HepG2 (cell line): Measurements from ENCODE around the gene AZI2. TPM values are rescaled to one million over a fixed set of nuclear protein-coding genes. Genes with fewer than 3 reads are reported as not detected.

Source experiments
- ATAC-seq: fragments of 200-7000 bp; cut with Tn5 transposase; 3 replicates; pipeline ENCODE4 v1.9.1; 2020; ENCODE audit warnings: mild to moderate bottlenecking, moderate library complexity
- BruUV-seq: library from RNA; stranded (reverse); fragments of 400-500 nt; replicated peaks from 2 replicates; lab custom pipeline; 2021; lab: Mats Ljungman, UMichigan
- CTCF ChIA-PET: fragments of 300-600 bp; formaldehyde crosslinking; extraction: SDS; loops from one replicate; lab custom pipeline; 2021; ENCODE audit warnings: low total read pairs, inconsistent platforms, low intra/inter-chr PET ratio; lab: Yijun Ruan, JAX
- POLR2A ChIA-PET: fragments of 350-600 bp; sonication (Branson Sonifier 250); formaldehyde crosslinking; loops from one replicate; lab custom pipeline; 2020; ENCODE audit warnings: antibody characterized with exemption, inconsistent platforms; lab: Yijun Ruan, JAX
- DNase-seq: peaks from one replicate; pipeline ENCODE4 v3.0.0-alpha.2; 2015; ENCODE audit warnings: low spot score
- FAIRE-seq: peaks from 3 replicates; lab custom pipeline; 2011; peaks lifted over from hg19 to GRCh38; lab: Jason Lieb, UNC
- H2AFZ ChIP-seq: one replicate; pipeline ENCODE4 v1.6.1; 2011; ENCODE audit warnings: low read length, inconsistent platforms
- H3K27ac ChIP-seq: fragments of 300-600 bp; 3 replicates; pipeline ENCODE4 v1.8.0; 2011; ENCODE audit warnings: mixed run types, mild to moderate bottlenecking, mixed read lengths, low read length, inconsistent platforms; ENCODE audit not compliant: insufficient read depth; ENCODE audit errors: extremely low read length
- H3K27me3 ChIP-seq, 2 experiments: fragments of 200-600 bp in 1 of 2; 2 replicates in 1 of 2; 3 replicates in 1 of 2; pipeline versions ENCODE4 v1.6.0 to v1.8.0; 2011; ENCODE audit warnings: low read length in 2 of 2, mild to moderate bottlenecking in 2 of 2, moderate library complexity in 2 of 2, inconsistent platforms in 1 of 2; ENCODE audit not compliant: insufficient read depth in 2 of 2, control insufficient read depth in 1 of 2
- H3K36me3 ChIP-seq, 2 experiments: fragments of 200-600 bp in 1 of 2; replicated peaks in 1 of 2; 2 replicates in 1 of 2; 3 replicates in 1 of 2; pipeline versions ENCODE4 v1.5.1 to v1.8.0; 2011; ENCODE audit warnings: low read length in 2 of 2, inconsistent platforms in 1 of 2; ENCODE audit not compliant: insufficient read depth in 2 of 2, control insufficient read depth in 1 of 2
- H3K4me1 ChIP-seq: 2 replicates; pipeline ENCODE4 v1.5.1; 2012; ENCODE audit warnings: low read length, inconsistent platforms; ENCODE audit not compliant: insufficient read depth
- H3K4me2 ChIP-seq: 2 replicates; pipeline ENCODE4 v1.6.0; 2011; ENCODE audit warnings: low read depth, low read length, inconsistent platforms
- H3K4me3 ChIP-seq, 3 experiments: fragments of 200-600 bp in 1 of 3; sonication (generic), shearing (Covaris generic) in 1 of 3; replicated peaks in 1 of 3; 2 replicates each; pipeline ENCODE4 v1.5.1; 2011 to 2016; ENCODE audit warnings: low read length in 3 of 3, inconsistent platforms in 2 of 3, low read depth in 2 of 3, mild to moderate bottlenecking in 2 of 3, control low read depth in 1 of 3, mixed read lengths in 1 of 3; ENCODE audit not compliant: insufficient read depth in 1 of 3
- H3K79me2 ChIP-seq: one replicate; pipeline ENCODE4 v1.6.1; 2011; ENCODE audit warnings: low read length, inconsistent platforms; ENCODE audit not compliant: insufficient read depth
- H3K9ac ChIP-seq: 2 replicates; pipeline ENCODE4 v1.6.0; 2011; ENCODE audit warnings: mild to moderate bottlenecking, low read depth, low read length, inconsistent platforms; ENCODE audit not compliant: insufficient read depth
- H3K9me3 ChIP-seq: 2 replicates; pipeline ENCODE4 v1.5.1; 2012; ENCODE audit warnings: mild to moderate bottlenecking, low read length
- H4K20me1 ChIP-seq: 2 replicates; pipeline ENCODE4 v1.6.0; 2011; ENCODE audit warnings: inconsistent platforms, mild to moderate bottlenecking, low read length, moderate library complexity; ENCODE audit not compliant: insufficient read depth
- ATF7 ChIP-seq, 2 experiments: fragments of 450-650 bp in 1 of 2; sonication (generic) in 1 of 2; formaldehyde crosslinking in 1 of 2; IDR thresholded peaks; 2 replicates each; pipeline versions ENCODE4 v1.4.0 to v1.6.1; 2016 to 2020; ENCODE audit warnings: antibody characterized with exemption in 1 of 2, mild to moderate bottlenecking in 1 of 2, missing genetic modification reagents in 1 of 2
- BCL6 ChIP-seq: IDR thresholded peaks from 2 replicates; pipeline ENCODE4 v1.6.1; 2016; ENCODE audit warnings: missing genetic modification reagents, missing compliant biosample characterization
- CEBPB ChIP-seq: IDR thresholded peaks from 2 replicates; pipeline ENCODE4 v1.6.1; 2011; ENCODE audit warnings: low read depth, low read length, improper control_type of control experiment, borderline replicate concordance
- EEA1 ChIP-seq: sonication (generic); formaldehyde crosslinking; IDR thresholded peaks from 2 replicates; pipeline ENCODE4 v1.5.1; 2020; ENCODE audit warnings: mild to moderate bottlenecking, missing genetic modification reagents, borderline replicate concordance
- MIER3 ChIP-seq: IDR thresholded peaks from 2 replicates; pipeline ENCODE4 v1.6.1; 2016; ENCODE audit warnings: missing compliant biosample characterization, borderline replicate concordance
- PHF21A ChIP-seq: sonication (generic); formaldehyde crosslinking; IDR thresholded peaks from 2 replicates; pipeline ENCODE4 v1.5.0; 2020; ENCODE audit warnings: mild to moderate bottlenecking, missing genetic modification reagents
- SMARCC2 ChIP-seq: fragments of 450-650 bp; IDR thresholded peaks from 2 replicates; pipeline ENCODE4 v1.6.1; 2017; ENCODE audit warnings: antibody characterized with exemption, mild to moderate bottlenecking
- SPEN ChIP-seq: sonication (generic); formaldehyde crosslinking; IDR thresholded peaks from 2 replicates; pipeline ENCODE4 v1.5.1; 2020; ENCODE audit warnings: low read depth, mild to moderate bottlenecking, missing genetic modification reagents
- SRSF4 ChIP-seq: fragments of 200-400 bp; formaldehyde crosslinking; IDR thresholded peaks from one replicate; pipeline ENCODE4 v1.6.1; 2018; ENCODE audit warnings: mild to moderate bottlenecking, low read depth, low read length, moderate library complexity; ENCODE audit not compliant: poor library complexity, severe bottlenecking
- ZEB1 ChIP-seq: IDR thresholded peaks from 2 replicates; pipeline ENCODE4 v1.6.1; 2012; ENCODE audit warnings: mild to moderate bottlenecking, low read depth, inconsistent platforms; ENCODE audit not compliant: insufficient replicate concordance
- ZNF263 ChIP-seq: sonication (generic); formaldehyde crosslinking; IDR thresholded peaks from 2 replicates; pipeline ENCODE4 v1.4.0; 2020; ENCODE audit warnings: missing genetic modification reagents
- ZNF274 ChIP-seq: sonication (generic); formaldehyde crosslinking; IDR thresholded peaks from 2 replicates; pipeline ENCODE4 v1.5.1; 2020; ENCODE audit warnings: mild to moderate bottlenecking, missing genetic modification reagents
- ZNF3 ChIP-seq: IDR thresholded peaks from 2 replicates; pipeline ENCODE4 v1.7.0; 2017; ENCODE audit warnings: inconsistent platforms
- ZNF33A ChIP-seq: sonication (generic); formaldehyde crosslinking; IDR thresholded peaks from 2 replicates; pipeline ENCODE4 v1.5.1; 2020; ENCODE audit warnings: missing genetic modification reagents, mild to moderate bottlenecking, moderate library complexity, borderline replicate concordance
- ZNF350 ChIP-seq: sonication (generic); formaldehyde crosslinking; IDR thresholded peaks from 2 replicates; pipeline ENCODE4 v1.4.0; 2020; ENCODE audit warnings: mild to moderate bottlenecking, low read depth, missing genetic modification reagents, borderline replicate concordance
- ZNF446 ChIP-seq: sonication (generic); formaldehyde crosslinking; IDR thresholded peaks from 2 replicates; pipeline ENCODE4 v1.5.0; 2020; ENCODE audit warnings: mild to moderate bottlenecking, missing genetic modification reagents
- WGBS: methylation state at CpG from one replicate; pipeline ENCODE4 v1.1.6; 2017; ENCODE audit warnings: low lambda C conversion rate; 5-methylcytosine and 5-hydroxymethylcytosine counted together
- in situ Hi-C: cut with HindIII; loops from 2 replicates; pipeline ENCODE4 v1.10.0; 2017; ENCODE audit warnings: low pct_unique_long_range_greater_than_20kb; ENCODE audit not compliant: extremely low pct_ligation_motif_present
- intact Hi-C: fragments of 100-400 bp; cut with micrococcal nuclease; formaldehyde crosslinking; loops from one replicate; pipeline ENCODE4 v1.10.0; 2022; ENCODE audit not compliant: unreplicated experiment
- polyA plus RNA-seq, 8 experiments: library from polyadenylated mRNA; depleted of rRNA in 3 of 8; stranded (reverse) in 7 of 8; unstranded in 1 of 8; fragments of >200 nt; fragmentation: Illumina TruSeq in 4 of 8; extraction: Trizol in 4 of 8; gene quantifications; 2 replicates each; pipeline versions ENCODE4 v1.2.1 to v1.2.3, GENCODE V29; 2011 to 2016; ENCODE audit warnings: low read depth in 4 of 8, missing spikeins in 1 of 8, mixed read lengths in 1 of 8; ENCODE audit not compliant: insufficient read depth in 1 of 8
- total RNA-seq, 5 experiments: library from RNA; depleted of rRNA; stranded (reverse); fragments of >200 nt; fragmentation: Illumina TruSeq; extraction: Trizol; gene quantifications; 2 replicates each; pipeline ENCODE4 v1.2.3, GENCODE V29; 2016; ENCODE audit warnings: low read depth in 1 of 5
- TF ChIP-seq, protein P1 (sequence below), 2 experiments: fragments of 450-650 bp in 1 of 2; sonication (generic) in 1 of 2; formaldehyde crosslinking; IDR thresholded peaks; 2 replicates each; pipeline versions ENCODE4 v1.5.0 to v1.8.0; 2020 to 2022; ENCODE audit warnings: mild to moderate bottlenecking in 1 of 2, missing genetic modification reagents in 1 of 2
- TF ChIP-seq, protein P2 (sequence below): sonication (generic); formaldehyde crosslinking; IDR thresholded peaks from 2 replicates; pipeline ENCODE4 v1.8.1; 2023; ENCODE audit warnings: mild to moderate bottlenecking, missing genetic modification reagents

Gene AZI2
- total and polyA plus RNA-seq, 2 of the 13 experiments (the other 11 are each of a cell fraction or from before 2014, with no cell fraction given) = 43.7 to 49.8 TPM

DNA sequence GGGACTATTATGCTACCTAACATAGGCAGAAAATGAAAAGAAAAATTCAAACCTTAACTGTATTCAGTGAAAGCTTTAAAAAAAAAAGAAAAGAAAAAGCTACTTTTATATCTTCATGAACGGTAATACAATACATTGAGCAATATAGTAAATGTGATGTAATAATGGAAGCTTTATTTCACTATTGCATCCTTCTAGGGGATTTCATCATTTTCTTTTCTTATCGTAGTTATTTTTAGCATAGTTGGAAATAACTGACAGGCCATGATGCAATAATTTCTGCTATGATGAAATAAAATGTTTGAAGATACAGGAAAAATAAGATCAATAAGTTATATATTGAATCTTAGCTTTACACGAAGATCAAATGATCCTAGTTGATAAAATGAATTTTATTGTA is 40.4 kb downstream of the AZI2 start:
- no peaks in the 10 kb centered on the region for H3K4me1 ChIP-seq
- no peaks in the 10 kb centered on the region for H4K20me1 ChIP-seq
- H3K36me3 ChIP-seq = no peaks in the 10 kb centered on the region; a peak in 1 of 5 replicates
- no peak overlapping the region for H3K27ac ChIP-seq
- no peaks in the 10 kb centered on the region for H3K9me3 ChIP-seq
- POLR2A ChIA-PET = no interaction called here
- 97% methylated on average over 3 of the region's 3 CpGs for WGBS
- DNase-seq (no peak), ATAC-seq (no peak), FAIRE-seq (no peak)
- TF ChIP-seq ATF7 (IDR thresholded peaks at IDR 0.05) (peak; percentile 69), ATF7 (CRISPR knock-in tag; IDR thresholded peaks at IDR 0.05) (no peak), SPEN (no peak), CEBPB (peak; percentile 83; the same call in 1 of the 2 replicates)
- TF ChIP-seq, protein P1, sequence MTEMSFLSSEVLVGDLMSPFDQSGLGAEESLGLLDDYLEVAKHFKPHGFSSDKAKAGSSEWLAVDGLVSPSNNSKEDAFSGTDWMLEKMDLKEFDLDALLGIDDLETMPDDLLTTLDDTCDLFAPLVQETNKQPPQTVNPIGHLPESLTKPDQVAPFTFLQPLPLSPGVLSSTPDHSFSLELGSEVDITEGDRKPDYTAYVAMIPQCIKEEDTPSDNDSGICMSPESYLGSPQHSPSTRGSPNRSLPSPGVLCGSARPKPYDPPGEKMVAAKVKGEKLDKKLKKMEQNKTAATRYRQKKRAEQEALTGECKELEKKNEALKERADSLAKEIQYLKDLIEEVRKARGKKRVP (CRISPR knock-in tag; IDR thresholded peaks at IDR 0.05) = peak in 1 of 2 experiments; percentile 32; a peak in 1 of 4 replicates
- no peak overlapping the region for H2AFZ ChIP-seq
- CTCF ChIA-PET = no interaction called here
- peaks cover 3% of the 10 kb centered on the region for H3K79me2 ChIP-seq
- intact Hi-C loops (no loop called here), in situ Hi-C loops (no loop called here)
- H3K4me2 ChIP-seq = no peak overlapping the region
- no peak overlapping the region for H3K9ac ChIP-seq
- BruUV-seq = no TSS peak
- no peak overlapping the region for H3K4me3 ChIP-seq
- H3K27me3 ChIP-seq = no peaks in the 10 kb centered on the region; a peak in 1 of 5 replicates

DNA sequence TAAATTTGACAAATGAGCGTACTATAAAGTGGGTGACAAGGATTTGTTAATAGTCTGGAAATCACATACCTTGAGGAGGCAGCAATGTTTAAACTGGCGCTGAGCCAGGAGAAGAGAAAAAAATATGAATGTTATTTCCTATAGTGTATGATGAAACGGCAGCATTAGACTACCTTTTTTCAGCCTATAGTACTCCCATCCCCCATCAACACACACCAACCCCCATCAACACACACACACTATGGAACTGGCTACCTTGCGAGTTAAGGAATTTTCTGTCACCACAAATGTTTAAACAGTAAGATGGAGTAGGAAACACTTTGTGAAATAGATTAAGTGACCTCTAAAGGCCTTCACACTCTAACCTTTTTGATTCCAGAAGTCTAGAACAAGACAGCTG is 46.9 kb downstream of the AZI2 start:
- H3K36me3 ChIP-seq = no peaks in the 10 kb centered on the region; a peak in 1 of 5 replicates
- no peak overlapping the region for H3K9ac ChIP-seq
- intact Hi-C loops = no loop called here
- WGBS = 94% methylated on average over 4 of the region's 4 CpGs
- H3K4me2 ChIP-seq = no peak overlapping the region
- H3K4me3 ChIP-seq = no peak overlapping the region
- ChIA-PET CTCF (no interaction called here), POLR2A (no interaction called here)
- H3K27me3 ChIP-seq = no peaks in the 10 kb centered on the region
- in situ Hi-C loops = no loop called here
- H4K20me1 ChIP-seq = peaks cover 3% of the 10 kb centered on the region; the same call in 1 of the 2 replicates
- no peak overlapping the region for H3K27ac ChIP-seq
- no peaks in the 10 kb centered on the region; the same call in 1 of the 2 replicates for H3K4me1 ChIP-seq
- FAIRE-seq (no peak), DNase-seq (peak; percentile 7), ATAC-seq (no peak)
- H3K9me3 ChIP-seq = no peaks in the 10 kb centered on the region
- no peaks in the 10 kb centered on the region for H3K79me2 ChIP-seq
- no peak overlapping the region for H2AFZ ChIP-seq
- BruUV-seq = no TSS peak
- TF ChIP-seq ZNF33A (CRISPR knock-in tag) (no peak), BCL6 (CRISPR knock-in tag) (no peak), SMARCC2 (no peak), ZNF350 (no peak), EEA1 (CRISPR knock-in tag) (no peak), ZNF263 (no peak), SRSF4 (no peak), ZNF446 (no peak), ZNF3 (no peak), MIER3 (CRISPR knock-in tag) (no peak), ZNF274 (CRISPR knock-in tag) (no peak), PHF21A (CRISPR knock-in tag) (no peak), ZEB1 (no peak)
- TF ChIP-seq, protein P2, sequence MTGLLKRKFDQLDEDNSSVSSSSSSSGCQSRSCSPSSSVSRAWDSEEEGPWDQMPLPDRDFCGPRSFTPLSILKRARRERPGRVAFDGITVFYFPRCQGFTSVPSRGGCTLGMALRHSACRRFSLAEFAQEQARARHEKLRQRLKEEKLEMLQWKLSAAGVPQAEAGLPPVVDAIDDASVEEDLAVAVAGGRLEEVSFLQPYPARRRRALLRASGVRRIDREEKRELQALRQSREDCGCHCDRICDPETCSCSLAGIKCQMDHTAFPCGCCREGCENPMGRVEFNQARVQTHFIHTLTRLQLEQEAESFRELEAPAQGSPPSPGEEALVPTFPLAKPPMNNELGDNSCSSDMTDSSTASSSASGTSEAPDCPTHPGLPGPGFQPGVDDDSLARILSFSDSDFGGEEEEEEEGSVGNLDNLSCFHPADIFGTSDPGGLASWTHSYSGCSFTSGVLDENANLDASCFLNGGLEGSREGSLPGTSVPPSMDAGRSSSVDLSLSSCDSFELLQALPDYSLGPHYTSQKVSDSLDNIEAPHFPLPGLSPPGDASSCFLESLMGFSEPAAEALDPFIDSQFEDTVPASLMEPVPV (CRISPR knock-in tag) = no peak
